H1 (cell line): ENCODE results near the gene VAMP4. TPM values are rescaled to one million over a fixed set of nuclear protein-coding genes. Genes with fewer than 3 reads are reported as not detected.

Source experiments
- CTCF ChIA-PET: fragments of 300-600 bp; sonication (Branson Sonifier 250); formaldehyde crosslinking; loops from one replicate; lab custom pipeline; 2021; ENCODE audit not compliant: partially characterized antibody; lab: Charles Lee
- POLR2A ChIA-PET: fragments of 300-600 bp; sonication (Branson Sonifier 250); formaldehyde crosslinking; loops from one replicate; lab custom pipeline; 2021; ENCODE audit warnings: inconsistent platforms; ENCODE audit not compliant: partially characterized antibody; lab: Charles Lee
- DNase-seq, 2 experiments: peaks; one replicate each; pipeline versions ENCODE4 v3.0.0 to v3.0.0-alpha.2; 2010 to 2022; ENCODE audit warnings: low spot score in 2 of 2, low read depth in 1 of 2, mixed read lengths in 1 of 2
- FAIRE-seq: peaks from 2 replicates; lab custom pipeline; 2011; peaks lifted over from hg19 to GRCh38; lab: Jason Lieb, UNC
- H2AFZ ChIP-seq: 2 replicates; pipeline ENCODE4 v1.8.1; 2012; ENCODE audit warnings: low read length, inconsistent platforms
- H2AK5ac ChIP-seq: 2 replicates; pipeline ENCODE4 v1.6.1; 2013; ENCODE audit warnings: low read depth, low read length
- H2BK120ac ChIP-seq: replicated peaks from 2 replicates; pipeline ENCODE3; 2013; ENCODE audit warnings: low read depth, low read length, inconsistent platforms
- H2BK12ac ChIP-seq: 2 replicates; pipeline ENCODE4 v1.6.1; 2013; ENCODE audit warnings: low read depth, low read length
- H2BK15ac ChIP-seq: 2 replicates; pipeline ENCODE4 v1.6.1; 2013; ENCODE audit warnings: low read length
- H2BK20ac ChIP-seq: 2 replicates; pipeline ENCODE4 v1.6.1; 2013; ENCODE audit warnings: low read length
- H2BK5ac ChIP-seq: 2 replicates; pipeline ENCODE4 v1.6.1; 2013; ENCODE audit warnings: low read depth, low read length
- H3K14ac ChIP-seq: 2 replicates; pipeline ENCODE4 v1.6.1; 2013; ENCODE audit warnings: inconsistent platforms; ENCODE audit not compliant: insufficient read length
- H3K18ac ChIP-seq: 2 replicates; pipeline ENCODE4 v1.6.1; 2013; ENCODE audit warnings: low read length; ENCODE audit errors: extremely low read depth
- H3K23ac ChIP-seq: 2 replicates; pipeline ENCODE4 v1.6.1; 2013; ENCODE audit warnings: inconsistent platforms; ENCODE audit not compliant: insufficient read length
- H3K23me2 ChIP-seq: 2 replicates; pipeline ENCODE4 v1.6.1; 2013; ENCODE audit warnings: low read depth, low read length
- H3K27ac ChIP-seq: 2 replicates; pipeline ENCODE4 v1.6.1; 2011; ENCODE audit warnings: low read depth, low read length, inconsistent platforms
- H3K27me3 ChIP-seq, 4 experiments: replicated peaks in 1 of 4; 1 replicate in 1 of 4; 2 replicates in 3 of 4; pipeline versions ENCODE4 v1.6.1 to v1.8.1; 2011 to 2013; ENCODE audit warnings: low read length in 3 of 4, mild to moderate bottlenecking in 3 of 4, inconsistent platforms in 2 of 4, mixed read lengths in 2 of 4, moderate library complexity in 1 of 4; ENCODE audit not compliant: control insufficient read depth in 3 of 4, insufficient read depth in 3 of 4; ENCODE audit errors: extremely low read depth in 1 of 4
- H3K36me3 ChIP-seq, 4 experiments: 2 replicates each; pipeline versions ENCODE4 v1.6.1 to v1.8.1; 2011 to 2013; ENCODE audit warnings: mild to moderate bottlenecking in 4 of 4, low read length in 3 of 4, moderate library complexity in 2 of 4, control low read depth in 1 of 4, inconsistent platforms in 1 of 4; ENCODE audit not compliant: insufficient read depth in 4 of 4, control insufficient read depth in 2 of 4
- H3K4ac ChIP-seq: replicated peaks from 2 replicates; pipeline ENCODE3; 2013; ENCODE audit warnings: low read length, low read depth, mixed read lengths, inconsistent platforms; ENCODE audit not compliant: insufficient read length
- H3K4me1 ChIP-seq, 4 experiments: replicated peaks in 1 of 4; 1 replicate in 1 of 4; 2 replicates in 3 of 4; pipeline versions ENCODE4 v1.6.1 to v1.8.1; 2011 to 2013; ENCODE audit warnings: low read length in 3 of 4, inconsistent platforms in 2 of 4, mixed read lengths in 1 of 4; ENCODE audit not compliant: insufficient read depth in 4 of 4, control insufficient read depth in 3 of 4
- H3K4me2 ChIP-seq, 2 experiments: 2 replicates each; pipeline versions ENCODE4 v1.6.1 to v1.8.1; 2011 to 2013; ENCODE audit warnings: low read depth in 2 of 2, low read length in 2 of 2, control low read depth in 1 of 2, inconsistent platforms in 1 of 2, mild to moderate bottlenecking in 1 of 2; ENCODE audit not compliant: insufficient read depth in 1 of 2
- H3K4me3 ChIP-seq, 4 experiments: fragments of 200-600, 300-600 bp in 1 of 4; sonication (generic), shearing (Covaris generic), sonication (Bioruptor Twin) in 1 of 4; 2 replicates each; pipeline versions ENCODE4 v1.5.1 to v1.8.1; 2011 to 2016; ENCODE audit warnings: low read length in 4 of 4, low read depth in 3 of 4, control low read depth in 2 of 4, inconsistent platforms in 2 of 4, mild to moderate bottlenecking in 2 of 4, mixed read lengths in 1 of 4, moderate library complexity in 1 of 4; ENCODE audit not compliant: insufficient read depth in 2 of 4; ENCODE audit errors: extremely low read depth in 1 of 4
- H3K56ac ChIP-seq: replicated peaks from 2 replicates; pipeline ENCODE3; 2013; ENCODE audit warnings: low read depth, mild to moderate bottlenecking, mixed read lengths, low read length, inconsistent platforms; ENCODE audit not compliant: insufficient read length
- H3K79me1 ChIP-seq: 2 replicates; pipeline ENCODE4 v1.6.1; 2013; ENCODE audit warnings: low read depth, low read length, control low read depth
- H3K79me2 ChIP-seq, 2 experiments: 2 replicates each; pipeline versions ENCODE4 v1.6.1 to v1.8.1; 2012 to 2013; ENCODE audit warnings: low read length in 2 of 2, mild to moderate bottlenecking in 2 of 2, inconsistent platforms in 1 of 2; ENCODE audit not compliant: insufficient read depth in 2 of 2, control insufficient read depth in 1 of 2
- H3K9ac ChIP-seq, 4 experiments: replicated peaks in 1 of 4; 1 replicate in 1 of 4; 2 replicates in 3 of 4; pipeline versions ENCODE4 v1.6.1 to v1.8.1; 2011 to 2013; ENCODE audit warnings: low read depth in 3 of 4, low read length in 3 of 4, control low read depth in 2 of 4, mild to moderate bottlenecking in 2 of 4, moderate library complexity in 2 of 4, inconsistent platforms in 1 of 4; ENCODE audit errors: extremely low read depth in 1 of 4
- H3K9me3 ChIP-seq, 2 experiments: 2 replicates each; pipeline versions ENCODE4 v1.6.1 to v1.8.1; 2012 to 2013; ENCODE audit warnings: mild to moderate bottlenecking in 2 of 2, moderate library complexity in 2 of 2, control low read depth in 1 of 2, inconsistent platforms in 1 of 2, low read depth in 1 of 2, low read length in 1 of 2, mixed read lengths in 1 of 2; ENCODE audit not compliant: insufficient read depth in 2 of 2
- H4K20me1 ChIP-seq, 2 experiments: replicated peaks in 1 of 2; 2 replicates each; pipeline versions ENCODE3 to v1.8.1; 2011 to 2013; ENCODE audit warnings: inconsistent platforms in 2 of 2, low read length in 2 of 2, mild to moderate bottlenecking in 1 of 2; ENCODE audit not compliant: insufficient read depth in 2 of 2, control insufficient read depth in 1 of 2
- H4K5ac ChIP-seq: 2 replicates; pipeline ENCODE4 v1.6.1; 2013; ENCODE audit warnings: low read length, low read depth, mixed read lengths, inconsistent platforms; ENCODE audit not compliant: insufficient read length
- H4K8ac ChIP-seq: 2 replicates; pipeline ENCODE4 v1.8.0; 2013; ENCODE audit warnings: mild to moderate bottlenecking, moderate library complexity, low read length, inconsistent platforms; ENCODE audit not compliant: insufficient read depth; ENCODE audit errors: extremely low read depth
- H4K91ac ChIP-seq: replicated peaks from 2 replicates; pipeline ENCODE3; 2013; ENCODE audit warnings: low read length, mixed read lengths, inconsistent platforms; ENCODE audit not compliant: insufficient read length
- ATF3 ChIP-seq: IDR thresholded peaks from 2 replicates; pipeline ENCODE4 v1.6.1; 2011; ENCODE audit warnings: low read depth, mild to moderate bottlenecking, low read length; ENCODE audit not compliant: insufficient read depth
- BRCA1 ChIP-seq: IDR thresholded peaks from 2 replicates; pipeline ENCODE4 v1.6.1; 2012; ENCODE audit warnings: low read depth, low read length, improper control_type of control experiment
- CBX5 ChIP-seq: fragments of 300-800, 300-1000 bp; sonication (generic); IDR thresholded peaks from 2 replicates; pipeline ENCODE4 v1.7.1; 2016; ENCODE audit warnings: antibody characterized with exemption, low read length, low read depth
- CHD2 ChIP-seq: IDR thresholded peaks from 2 replicates; pipeline ENCODE4 v1.6.1; 2012; ENCODE audit warnings: low read length, improper control_type of control experiment
- MAFK ChIP-seq: IDR thresholded peaks from 2 replicates; pipeline ENCODE4 v1.6.1; 2012; ENCODE audit warnings: low read depth, mild to moderate bottlenecking, improper control_type of control experiment, low read length
- RBBP5 ChIP-seq: IDR thresholded peaks from 2 replicates; pipeline ENCODE4 v1.7.1; 2012; ENCODE audit warnings: low read depth, mild to moderate bottlenecking, inconsistent platforms, low read length, moderate library complexity, borderline replicate concordance
- SAP30 ChIP-seq: fragments of 300-600 bp; sonication (generic); IDR thresholded peaks from 2 replicates; pipeline ENCODE4 v1.7.1; 2012; ENCODE audit warnings: low read length, moderate library complexity, mild to moderate bottlenecking, inconsistent platforms; ENCODE audit not compliant: insufficient read depth, insufficient replicate concordance
- SP4 ChIP-seq: IDR thresholded peaks from 2 replicates; pipeline ENCODE4 v1.6.1; 2012; ENCODE audit warnings: low read length, inconsistent platforms
- SUZ12 ChIP-seq: fragments of 200-600 bp; sonication (generic); IDR thresholded peaks from 2 replicates; pipeline ENCODE4 v1.6.1; 2012; ENCODE audit warnings: mild to moderate bottlenecking, inconsistent platforms, low read length, moderate library complexity, mixed read lengths
- WGBS, 2 experiments: shearing (Covaris generic) in 1 of 2; methylation state at CpG; one replicate each; pipeline versions ENCODE4 v1.1.6 to v1.1.7; 2013 to 2015; ENCODE audit warnings: low lambda C conversion rate in 2 of 2, mixed read lengths in 2 of 2, inconsistent platforms in 1 of 2, low coverage in 1 of 2, missing lambda C conversion rate in 1 of 2; ENCODE audit not compliant: insufficient replicate concordance in 2 of 2, insufficient coverage in 1 of 2, insufficient read length in 1 of 2; ENCODE audit errors: extremely low coverage in 1 of 2, missing lambda C conversion rate in 1 of 2; 5-methylcytosine and 5-hydroxymethylcytosine counted together
- polyA plus RNA-seq, 7 experiments: library from polyadenylated mRNA; depleted of rRNA in 3 of 7; stranded (reverse) in 5 of 7; unstranded in 2 of 7; fragments of >200 nt in 5 of 7; fragments of 200-250 nt in 2 of 7; gene quantifications; 1 replicate in 5 of 7; 2 replicates in 1 of 7; 4 replicates in 1 of 7; pipeline versions ENCODE4 v1.2.1 to v1.2.3, GENCODE V29; 2011 to 2013; ENCODE audit warnings: missing spikeins in 2 of 7, mixed read lengths in 2 of 7
- total RNA-seq: library from RNA; stranded (reverse); fragmentation: NEBNext Ultra II Directional; extraction: Animal tissue kit (Norgen Biotek cat#: 25700); gene quantifications from 2 replicates; pipeline ENCODE4 v1.2.1, GENCODE V29; 2021

The VAMP4 gene
- total and polyA plus RNA-seq, 2 of the 8 experiments (the other 6 are each of a cell fraction or from before 2014, with no cell fraction given), result 1.6 to 13.9 TPM

DNA sequence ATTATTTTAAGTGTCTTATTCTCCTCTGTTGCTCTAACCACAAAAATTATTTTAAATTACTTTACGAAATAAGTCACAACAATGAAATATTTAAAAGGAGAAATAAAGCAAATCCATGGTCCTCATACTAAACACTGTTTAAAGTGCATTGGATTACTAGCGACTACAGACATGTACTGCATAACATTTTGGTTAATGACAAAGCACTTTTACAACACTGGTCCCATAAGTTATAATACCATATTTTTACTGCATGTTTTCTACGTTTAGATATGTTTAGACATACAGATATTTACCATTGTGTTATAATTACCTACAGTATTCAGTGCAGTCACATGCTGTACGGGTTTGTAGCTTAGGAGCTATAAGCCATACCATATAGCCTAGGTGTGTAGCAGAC, 30.2 kb downstream of the VAMP4 start:
- Histone ChIP-seq H3K27me3 (no peaks in the 10 kb centered on the region), H3K9ac (no peak overlapping the region), H2AFZ (no peak overlapping the region), H3K4me2 (no peak overlapping the region), H3K79me1 (no peaks in the 10 kb centered on the region), H3K23me2 (no peaks in the 10 kb centered on the region), H4K8ac (no peak overlapping the region), H3K18ac (no peak overlapping the region), H4K5ac (no peak overlapping the region), H3K4me3 (no peak overlapping the region), H2BK20ac (no peak overlapping the region), H2BK5ac (no peak overlapping the region), H4K91ac (no peak overlapping the region), H3K4ac (no peak overlapping the region), H2BK120ac (no peak overlapping the region), H3K56ac (no peak overlapping the region), H3K23ac (no peak overlapping the region), H2BK15ac (no peak overlapping the region), H3K9me3 (no peaks in the 10 kb centered on the region), H3K14ac (no peak overlapping the region), H3K4me1 (no peaks in the 10 kb centered on the region), H3K27ac (no peak overlapping the region), H3K36me3 (no peaks in the 10 kb centered on the region), H2AK5ac (no peak overlapping the region), H3K79me2 (no peaks in the 10 kb centered on the region), H2BK12ac (no peak overlapping the region), H4K20me1 (no peaks in the 10 kb centered on the region)
- CTCF ChIA-PET, result interaction anchor here (1.0 to 3.2 kb wide), 4 partner anchors 9 to 70 kb away, joined by 3 to 29 read pairs (median 14); no protein-coding TSS in a partner anchor
- FAIRE-seq (no peak), DNase-seq (no peak)
- POLR2A ChIA-PET, result interaction anchor here (1.2 kb wide), 1 partner anchor 55 kb away, joined by 3 read pairs; no protein-coding TSS in a partner anchor
- WGBS, 2 experiments, result 90% methylated on average over 4 of the region's 4 CpGs; no CpG with 5 or more reads in 1 of the 2 experiments
- TF ChIP-seq SAP30 (no peak), MAFK (no peak), SP4 (no peak), CBX5 (no peak), ATF3 (no peak), CHD2 (no peak), SUZ12 (no peak), BRCA1 (no peak), RBBP5 (no peak)
